ENCODE results near the gene DGKE.

DNA sequence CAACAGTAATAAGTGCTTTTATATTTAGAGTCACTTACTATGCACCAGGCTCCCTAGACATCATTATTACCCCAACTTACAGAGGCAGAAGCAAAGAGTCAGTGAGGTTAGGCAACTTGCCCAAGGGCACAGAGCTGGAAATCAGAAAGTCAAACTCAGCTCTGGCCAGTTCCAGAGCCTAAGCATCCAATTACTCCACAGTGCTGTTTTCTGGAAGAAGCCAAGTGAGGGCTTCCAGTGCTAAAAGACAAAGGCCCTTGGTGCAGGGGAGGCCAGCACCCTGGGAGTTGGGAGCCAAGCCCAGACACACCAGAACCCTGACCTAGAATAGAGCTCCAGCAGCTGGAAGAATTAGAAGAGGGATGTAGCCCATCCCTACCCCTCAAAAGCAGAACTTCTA lies 40.4 kb upstream of the DGKE start:
- TF ChIP-seq, protein P1, sequence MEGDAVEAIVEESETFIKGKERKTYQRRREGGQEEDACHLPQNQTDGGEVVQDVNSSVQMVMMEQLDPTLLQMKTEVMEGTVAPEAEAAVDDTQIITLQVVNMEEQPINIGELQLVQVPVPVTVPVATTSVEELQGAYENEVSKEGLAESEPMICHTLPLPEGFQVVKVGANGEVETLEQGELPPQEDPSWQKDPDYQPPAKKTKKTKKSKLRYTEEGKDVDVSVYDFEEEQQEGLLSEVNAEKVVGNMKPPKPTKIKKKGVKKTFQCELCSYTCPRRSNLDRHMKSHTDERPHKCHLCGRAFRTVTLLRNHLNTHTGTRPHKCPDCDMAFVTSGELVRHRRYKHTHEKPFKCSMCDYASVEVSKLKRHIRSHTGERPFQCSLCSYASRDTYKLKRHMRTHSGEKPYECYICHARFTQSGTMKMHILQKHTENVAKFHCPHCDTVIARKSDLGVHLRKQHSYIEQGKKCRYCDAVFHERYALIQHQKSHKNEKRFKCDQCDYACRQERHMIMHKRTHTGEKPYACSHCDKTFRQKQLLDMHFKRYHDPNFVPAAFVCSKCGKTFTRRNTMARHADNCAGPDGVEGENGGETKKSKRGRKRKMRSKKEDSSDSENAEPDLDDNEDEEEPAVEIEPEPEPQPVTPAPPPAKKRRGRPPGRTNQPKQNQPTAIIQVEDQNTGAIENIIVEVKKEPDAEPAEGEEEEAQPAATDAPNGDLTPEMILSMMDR (IDR thresholded peaks at IDR 0.05): no peak
- TF ChIP-seq POLR2A (IDR thresholded peaks at IDR 0.05): no peak

Data from esophagus squamous epithelium (tissue), 4 donors.